Left cardiac atrium (tissue), 4 donors: ENCODE measurements around the gene GOLGA1. TPM values are rescaled to one million over a fixed set of nuclear protein-coding genes. Genes with fewer than 3 reads are reported as not detected.

Source experiments
- ATAC-seq, 2 donors: fragments of 200-7000 bp; cut with Tn5 transposase; one replicate each; pipeline ENCODE4 v1.9.1; 2020; ENCODE audit warnings: mild to moderate bottlenecking in 2 of 2, moderate library complexity in 2 of 2
- DNase-seq: peaks from one replicate; pipeline ENCODE4 v3.0.0-alpha.2; 2020
- intact Hi-C, 2 donors: fragments of 100-400 bp; cut with DNase I; formaldehyde crosslinking; loops; one replicate each; pipeline versions ENCODE4 v1.14.1 to v1.15.1; 2022 to 2023
- total RNA-seq, 2 donors: library from RNA; stranded (reverse); fragmentation: NEBNext Ultra II Directional; extraction: Animal tissue kit (Norgen Biotek cat#: 25700); gene quantifications; one replicate each; pipeline ENCODE4 v1.2.1, GENCODE V29; 2021
- donor health status: DM: no; HTN: yes; CAD: no.
- donor health status: DM: no; HTN: yes; CAD: no; lungs with severe emphysema.
- donor health status: DM: yes; HTN: yes; CAD: no.
- donor health status: Dilated cardiomyopathy.

GOLGA1 gene
- total RNA-seq, 2 donors from 2014 or later = 17.8 to 18.9 TPM

DNA sequence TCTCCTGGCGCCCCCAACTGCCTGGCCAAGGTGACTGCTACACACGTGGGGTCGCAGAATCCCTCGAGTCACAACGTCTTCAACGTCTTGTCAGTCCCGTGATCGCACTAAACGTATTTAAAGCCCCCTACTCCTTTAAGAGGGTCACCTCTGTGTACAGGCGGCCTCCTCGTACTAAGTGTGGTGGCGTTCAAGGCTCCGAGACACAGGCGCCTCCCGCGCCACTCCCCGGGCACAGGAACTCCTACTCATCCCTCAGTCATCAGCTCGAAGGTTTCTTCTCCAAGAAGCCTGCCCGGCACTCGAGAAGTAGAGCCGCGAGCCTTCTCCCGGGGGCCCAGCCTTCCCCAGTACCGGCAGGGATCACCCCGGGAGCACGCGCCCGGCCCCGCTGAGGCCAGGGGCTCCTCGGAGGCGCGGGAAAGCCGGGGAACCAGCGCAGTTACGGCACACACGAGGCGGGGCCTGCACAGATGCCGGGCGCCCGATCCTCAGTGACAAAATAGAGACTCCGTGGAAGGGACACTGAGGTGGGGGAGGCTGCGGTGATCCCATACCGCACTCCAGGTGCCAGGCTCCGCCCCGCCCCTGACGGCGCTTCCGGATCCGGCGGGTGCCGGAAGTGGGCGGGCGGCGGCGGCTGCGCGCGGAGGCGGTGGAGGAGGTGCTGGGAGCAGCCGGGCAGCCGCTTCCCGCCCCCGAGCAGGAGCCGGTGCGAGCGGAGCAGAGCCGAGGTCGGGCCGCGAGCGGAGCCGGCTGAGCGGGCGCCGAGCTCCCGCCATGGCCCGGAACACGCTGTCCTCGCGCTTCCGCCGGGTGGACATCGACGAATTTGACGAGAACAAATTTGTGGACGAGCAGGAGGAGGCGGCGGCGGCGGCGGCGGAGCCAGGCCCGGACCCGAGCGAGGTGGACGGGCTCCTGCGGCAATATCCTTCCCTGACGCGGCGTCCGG is 72.1 kb downstream of the GOLGA1 start:
- peak; percentile 94 to 95 for ATAC-seq
- intact Hi-C loops = no loop called here
- peak; percentile 92 for DNase-seq

DNA sequence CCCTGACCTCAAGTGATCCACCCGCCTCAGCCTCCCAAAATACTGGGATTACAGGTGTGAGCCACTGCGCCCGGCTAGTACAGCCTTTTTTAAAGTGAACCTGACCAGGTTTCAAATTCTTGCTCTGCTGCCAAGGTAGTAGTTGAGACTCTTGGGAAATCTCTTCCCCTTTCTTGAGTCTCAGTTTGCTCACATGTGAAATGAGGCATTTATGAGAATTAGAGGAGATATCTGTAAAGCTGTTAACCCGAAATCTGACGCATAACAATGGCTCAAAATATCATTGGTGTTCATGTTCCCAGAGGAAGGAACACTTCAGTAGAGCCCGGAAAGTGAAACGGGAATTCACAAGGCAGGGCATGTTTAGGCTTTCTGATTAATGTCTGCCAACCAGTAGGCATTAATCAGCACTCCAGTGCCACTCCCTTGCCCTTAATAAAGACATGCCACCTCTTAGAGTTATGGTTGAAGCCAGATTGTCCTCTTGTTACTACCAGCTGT is 77.5 kb downstream of the GOLGA1 start:
- no peak for ATAC-seq
- DNase-seq = no peak
- intact Hi-C loops = no loop called here

DNA sequence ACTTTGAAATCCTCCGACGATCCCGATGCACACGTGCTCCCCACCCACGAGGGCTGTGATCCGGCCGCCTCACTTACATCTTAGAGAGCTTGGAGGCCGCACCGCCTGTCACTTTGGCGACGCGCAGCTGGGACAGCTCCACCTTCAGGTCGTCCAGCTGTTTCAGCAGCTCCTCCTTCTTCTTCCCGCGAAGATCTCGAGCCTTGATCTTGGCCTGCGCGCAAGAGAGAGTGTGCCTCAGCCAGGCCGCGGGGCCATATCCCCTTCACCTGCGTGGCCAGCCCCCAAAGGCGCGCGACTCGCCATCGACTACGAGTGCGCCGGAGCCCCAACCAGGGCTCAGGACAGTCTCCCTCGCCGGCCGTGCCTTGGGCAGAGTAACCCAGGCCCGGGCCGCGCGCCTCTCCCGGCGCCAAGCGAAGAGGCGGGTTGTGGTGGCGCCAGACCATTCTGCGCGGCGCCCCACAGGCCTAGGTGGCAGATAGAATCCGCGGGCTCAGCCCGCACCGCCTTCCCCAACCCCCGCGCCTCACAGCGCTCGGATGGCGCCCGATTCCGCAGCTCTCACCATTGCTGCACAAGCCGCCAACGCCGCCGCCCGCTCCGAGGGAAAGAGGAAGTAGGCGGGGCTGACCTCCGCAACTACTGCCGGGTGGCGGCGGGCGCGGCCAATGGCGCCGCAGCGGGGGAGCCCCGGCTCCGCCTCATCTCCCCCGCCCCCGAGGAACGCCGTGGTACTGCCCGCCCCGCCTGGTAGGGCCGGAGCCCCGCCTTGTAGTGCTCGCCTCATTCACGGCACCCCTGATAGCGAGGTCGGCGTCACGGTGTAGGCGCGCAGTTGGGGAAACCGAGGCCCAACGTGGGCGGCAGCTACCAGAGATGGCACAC is 79.3 kb downstream of the GOLGA1 start, which contains the start of the genes ARPC5L and RPL35:
ARPC5L (plus strand) TSS at position 789 of the 888 bp plus-strand sequence. CDS start 7,161 bp downstream, outside the sequence.
RPL35 (minus strand) TSS at position 616 of the 888 bp plus-strand sequence; CDS start at position 571, 45 bp downstream.
- ATAC-seq = peak; percentile 97 to 98
- intact Hi-C loops = no loop called here
- peak; percentile 96 for DNase-seq

DNA sequence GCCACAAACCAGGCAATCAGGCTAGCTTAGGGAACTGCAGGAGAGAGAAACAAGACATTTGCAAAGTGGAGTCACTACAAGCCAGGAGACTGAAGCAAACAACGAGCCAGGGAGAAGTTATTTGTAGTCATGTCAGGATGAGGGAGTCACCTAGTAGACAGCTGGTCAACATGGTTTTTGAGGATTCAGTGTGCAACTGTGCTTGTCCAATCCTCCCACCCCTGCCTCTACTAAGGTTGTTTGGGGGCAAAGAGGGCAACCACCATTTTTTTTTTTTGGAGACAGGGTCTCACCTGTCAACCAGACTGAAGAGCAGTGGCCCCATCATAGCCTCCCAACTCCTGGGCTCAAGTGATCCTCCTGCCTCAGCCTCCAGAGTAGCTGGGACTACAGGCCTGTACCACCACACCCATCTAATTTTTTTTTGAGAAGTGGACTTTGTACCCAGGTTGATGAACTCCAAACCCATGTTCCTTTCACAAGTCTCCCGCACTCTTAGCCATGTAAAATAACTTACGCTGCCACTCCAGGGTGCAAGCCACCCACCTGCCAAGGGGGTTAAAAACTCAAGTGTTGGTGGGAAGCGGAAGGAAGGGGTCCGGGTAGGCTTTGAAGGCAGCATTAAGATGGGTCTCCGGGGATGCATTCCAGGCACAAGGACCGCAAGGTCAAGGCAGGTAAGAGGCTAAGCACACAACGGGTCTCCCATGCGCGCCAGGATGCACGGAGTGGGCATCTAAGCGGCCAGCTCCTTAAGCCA is 80.1 kb downstream of the GOLGA1 start:
- ATAC-seq (no peak), DNase-seq (no peak)
- intact Hi-C loops = no loop called here

DNA sequence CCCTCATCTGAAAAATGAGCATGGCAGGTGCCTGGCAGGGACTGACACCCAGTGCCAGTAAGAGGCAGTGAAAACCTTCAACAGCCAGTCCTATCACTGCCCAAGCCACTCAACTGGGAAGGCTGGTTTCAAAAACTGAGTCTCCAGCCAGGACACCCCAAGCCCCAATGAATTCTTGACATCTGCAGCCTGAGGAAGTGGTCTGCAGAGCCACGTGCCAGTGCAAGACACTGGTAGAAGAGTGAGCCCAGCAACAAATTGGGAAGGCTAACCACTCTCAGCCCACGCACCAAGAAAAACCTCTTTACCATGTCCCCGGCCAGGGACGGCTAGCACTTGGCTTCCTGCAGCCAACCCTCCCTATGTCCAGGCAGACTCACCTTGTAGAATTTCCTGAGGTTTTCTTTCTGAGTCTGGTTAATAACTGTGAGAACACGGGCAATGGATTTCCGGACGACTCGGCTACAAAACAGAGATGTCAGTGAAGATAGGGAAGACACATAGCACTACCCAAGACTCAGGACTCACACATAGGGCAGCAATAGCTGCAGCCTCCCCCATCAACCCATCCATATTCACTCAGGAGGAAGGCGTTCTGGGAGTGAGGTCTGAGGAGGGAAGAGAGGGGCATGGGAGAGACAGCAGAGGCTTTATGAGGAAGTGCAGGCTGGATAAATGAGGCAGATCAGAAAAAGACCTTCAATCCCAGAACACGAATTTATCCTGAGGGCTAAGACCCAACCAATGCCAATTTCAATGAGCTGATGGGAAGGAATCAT is 80.9 kb downstream of the GOLGA1 start:
- intact Hi-C loops = no loop called here
- DNase-seq = no peak
- no peak for ATAC-seq

DNA sequence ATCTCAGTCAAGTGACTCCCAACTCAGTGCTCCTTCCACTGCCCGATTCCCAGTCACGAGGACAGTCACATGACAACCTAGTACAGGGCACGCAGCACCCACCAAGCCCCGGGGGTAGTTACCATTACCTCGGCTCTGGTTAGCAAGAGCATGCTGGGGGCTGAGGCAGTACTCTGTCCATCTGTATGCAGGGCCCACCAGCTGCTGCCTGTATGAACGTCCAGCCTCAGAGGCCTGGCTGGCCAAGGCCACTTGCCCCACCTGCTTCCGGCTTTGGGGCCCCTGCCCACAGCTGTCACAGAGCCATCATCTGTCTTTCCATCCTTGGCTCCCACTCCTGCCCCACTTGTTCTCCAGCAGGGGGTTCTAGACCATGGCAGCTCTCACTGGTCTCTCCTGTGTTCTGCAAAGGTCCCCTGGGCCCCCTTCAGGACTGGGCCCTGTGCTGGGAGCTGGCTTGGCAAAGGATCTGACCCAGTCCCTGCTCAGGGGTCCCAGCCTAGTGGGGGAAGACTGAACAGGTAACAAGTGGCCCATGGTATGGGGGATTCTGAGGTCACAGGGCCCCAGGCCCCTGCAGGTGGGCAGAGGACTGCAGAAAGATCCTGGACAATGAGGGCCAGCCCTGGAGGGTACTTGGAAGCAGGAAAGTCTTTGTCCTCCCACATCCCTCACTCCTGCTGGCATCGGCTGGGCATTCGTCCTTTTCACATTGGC is 82.4 kb downstream of the GOLGA1 start:
- DNase-seq = no peak
- intact Hi-C loops = no loop called here

DNA sequence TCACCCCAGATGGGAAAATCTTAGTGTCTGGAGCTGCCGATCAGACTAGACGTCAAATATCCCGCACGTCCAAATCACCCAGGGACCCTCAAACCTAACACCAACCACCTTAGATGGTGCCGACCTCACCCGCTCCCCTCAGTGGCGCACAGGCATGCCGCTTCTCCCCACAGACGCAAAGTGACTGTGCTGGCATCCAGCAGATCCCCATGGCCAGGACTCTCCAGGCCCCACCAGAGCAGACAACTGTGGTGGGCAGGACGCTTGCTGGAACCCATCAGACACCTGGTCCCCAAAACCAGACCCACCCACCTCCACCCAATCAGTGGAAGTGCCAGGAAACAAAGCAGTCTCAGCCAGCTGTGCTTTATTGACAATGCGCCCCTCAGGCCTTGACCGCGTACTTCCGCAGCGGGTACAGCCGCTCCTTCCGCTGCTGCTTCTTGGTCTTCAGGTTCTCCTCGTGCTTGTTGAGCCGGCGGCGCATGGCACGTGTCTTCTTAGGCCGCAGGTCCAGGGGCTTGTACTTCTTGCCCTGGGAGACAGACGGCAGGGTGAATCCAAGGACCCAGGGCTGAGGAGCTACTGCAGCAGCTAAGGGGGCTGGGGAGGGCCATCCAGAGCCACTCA is 83.2 kb downstream of the GOLGA1 start:
- ATAC-seq = no peak
- intact Hi-C loops = no loop called here
- DNase-seq = no peak

More for the DNA sequence above, 82.4 kb downstream of the GOLGA1 start:
- ATAC-seq = no peak

DNA sequence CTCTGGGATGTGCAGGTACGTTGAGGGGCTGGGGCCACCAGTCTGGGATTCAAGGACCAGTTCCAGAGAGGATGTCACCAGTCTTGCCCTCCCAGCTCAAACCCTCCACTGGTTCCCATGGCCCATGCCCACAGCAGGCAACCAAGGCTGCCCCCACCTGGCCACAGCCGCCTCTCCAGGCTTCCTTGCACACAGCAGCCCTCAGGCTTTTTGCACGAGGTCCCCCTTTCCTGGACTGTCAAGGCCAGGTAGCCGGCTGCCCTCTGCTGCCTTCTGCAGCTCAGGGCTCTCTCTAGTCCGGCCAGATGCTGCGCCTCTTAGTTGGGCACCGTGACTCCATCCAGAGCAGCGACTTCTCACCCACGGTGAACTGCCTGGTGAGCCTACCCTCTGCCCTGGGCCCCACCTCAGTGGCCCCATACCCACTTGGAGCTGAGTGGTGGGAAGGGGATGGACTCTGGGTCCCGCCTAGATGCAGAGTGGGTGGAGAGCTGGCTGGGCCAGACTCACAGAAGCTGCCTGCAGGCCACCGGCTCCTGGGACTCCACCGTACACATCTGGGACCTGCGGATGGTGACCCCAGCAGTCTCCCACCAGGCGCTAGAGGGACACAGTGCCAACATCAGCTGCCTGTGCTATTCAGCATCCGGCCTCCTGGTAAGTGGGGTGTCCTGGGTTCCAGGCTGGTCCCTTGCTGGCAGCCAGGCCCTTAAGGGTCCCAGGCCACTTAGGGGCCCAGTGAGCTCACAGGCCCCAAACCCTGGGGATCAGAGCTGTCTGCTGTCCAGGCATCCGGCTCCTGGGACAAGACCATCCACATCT is 84.7 kb downstream of the GOLGA1 start:
- no peak for DNase-seq
- intact Hi-C loops = no loop called here
- no peak for ATAC-seq

DNA sequence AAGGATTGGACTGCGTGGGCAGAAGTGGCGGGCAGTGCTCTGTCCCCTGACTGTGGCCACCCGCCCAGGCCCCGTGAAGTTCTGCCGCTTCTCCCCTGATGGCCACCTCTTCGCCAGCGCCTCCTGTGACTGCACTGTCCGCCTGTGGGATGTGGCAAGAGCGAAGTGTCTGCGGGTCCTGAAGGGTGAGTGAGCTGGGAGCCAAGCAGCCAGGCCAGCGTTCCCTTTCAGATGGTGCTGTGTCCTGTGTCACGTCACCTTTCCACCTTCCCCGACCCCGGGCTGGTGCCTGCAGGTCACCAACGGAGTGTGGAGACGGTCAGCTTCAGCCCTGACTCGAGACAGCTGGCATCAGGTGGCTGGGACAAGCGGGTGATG is 85.3 kb downstream of the GOLGA1 start:
- intact Hi-C loops = no loop called here
- DNase-seq (no peak), ATAC-seq (no peak)

DNA sequence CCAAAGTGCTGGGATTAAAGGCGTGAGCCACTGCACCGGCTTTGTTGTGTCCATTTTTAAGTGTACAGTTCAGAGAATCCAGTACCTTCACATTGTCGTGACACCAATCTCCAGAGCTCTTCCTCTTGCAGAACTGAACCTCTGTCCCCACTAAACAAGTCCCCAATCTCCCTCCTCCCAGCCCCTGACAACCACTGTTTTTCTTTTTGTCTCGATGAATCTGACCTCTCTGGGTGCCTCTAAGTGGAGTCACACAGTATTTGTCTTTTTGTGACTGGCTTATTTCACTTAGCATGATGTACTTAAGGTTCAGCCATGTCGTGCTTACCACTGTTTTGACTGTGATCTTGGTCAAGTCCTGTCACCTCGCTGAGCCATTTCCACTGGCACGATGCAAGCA is 86.1 kb downstream of the GOLGA1 start:
- no peak for ATAC-seq
- intact Hi-C loops = no loop called here
- DNase-seq = no peak

DNA sequence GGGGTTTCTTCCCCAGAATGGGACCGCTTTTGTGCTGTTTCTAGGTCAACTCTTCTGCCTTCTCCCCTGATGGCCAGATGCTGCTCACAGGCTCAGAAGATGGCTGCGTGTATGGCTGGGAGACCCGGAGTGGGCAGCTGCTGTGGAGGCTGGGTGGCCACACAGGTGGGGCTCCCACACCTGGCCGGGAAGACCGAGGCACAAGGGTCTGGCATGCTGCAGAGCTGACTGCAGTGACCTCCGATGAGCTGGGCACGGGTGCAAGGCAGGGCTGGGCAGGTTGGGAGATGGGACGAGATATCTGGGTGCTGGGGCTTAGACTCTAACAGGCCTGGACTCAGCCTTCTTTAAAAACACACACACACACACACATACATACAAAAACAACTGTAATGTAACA is 86.7 kb downstream of the GOLGA1 start:
- intact Hi-C loops = no loop called here

DNA sequence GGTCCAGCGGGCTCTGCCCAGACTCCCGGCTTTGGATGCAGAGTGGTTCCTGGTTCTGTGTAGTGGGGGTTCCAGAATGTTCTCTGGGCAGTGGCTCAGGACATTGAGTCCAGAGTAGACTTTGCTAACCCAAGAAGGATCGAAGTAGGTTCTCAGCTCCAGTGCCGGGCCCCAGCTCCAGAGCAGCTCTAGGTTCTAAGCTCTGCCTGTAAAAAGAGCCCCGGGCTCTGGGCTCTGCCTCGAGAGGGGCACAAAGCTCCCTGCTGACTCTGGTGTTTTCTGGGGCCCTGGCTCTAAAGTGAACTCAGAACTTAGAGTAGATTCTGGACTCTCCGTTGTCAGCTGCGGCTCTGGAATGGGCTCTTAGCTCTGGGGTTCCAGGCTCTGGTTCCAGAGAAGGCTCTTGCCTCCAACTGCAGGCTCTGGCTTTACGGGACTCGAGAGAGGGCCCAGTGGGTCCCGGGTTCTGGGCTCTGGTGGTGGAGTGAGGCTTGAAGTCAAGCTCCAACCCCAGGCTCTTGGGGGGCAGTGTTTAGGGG is 87.2 kb downstream of the GOLGA1 start:
- no peak for DNase-seq
- intact Hi-C loops = loop anchor here (1.0 to 2.0 kb wide), 2 partner anchors 79 to 81 kb away; no protein-coding TSS in a partner anchor
- no peak for ATAC-seq

More for the DNA sequence above, 86.7 kb downstream of the GOLGA1 start:
- ATAC-seq (no peak), DNase-seq (no peak)

DNA sequence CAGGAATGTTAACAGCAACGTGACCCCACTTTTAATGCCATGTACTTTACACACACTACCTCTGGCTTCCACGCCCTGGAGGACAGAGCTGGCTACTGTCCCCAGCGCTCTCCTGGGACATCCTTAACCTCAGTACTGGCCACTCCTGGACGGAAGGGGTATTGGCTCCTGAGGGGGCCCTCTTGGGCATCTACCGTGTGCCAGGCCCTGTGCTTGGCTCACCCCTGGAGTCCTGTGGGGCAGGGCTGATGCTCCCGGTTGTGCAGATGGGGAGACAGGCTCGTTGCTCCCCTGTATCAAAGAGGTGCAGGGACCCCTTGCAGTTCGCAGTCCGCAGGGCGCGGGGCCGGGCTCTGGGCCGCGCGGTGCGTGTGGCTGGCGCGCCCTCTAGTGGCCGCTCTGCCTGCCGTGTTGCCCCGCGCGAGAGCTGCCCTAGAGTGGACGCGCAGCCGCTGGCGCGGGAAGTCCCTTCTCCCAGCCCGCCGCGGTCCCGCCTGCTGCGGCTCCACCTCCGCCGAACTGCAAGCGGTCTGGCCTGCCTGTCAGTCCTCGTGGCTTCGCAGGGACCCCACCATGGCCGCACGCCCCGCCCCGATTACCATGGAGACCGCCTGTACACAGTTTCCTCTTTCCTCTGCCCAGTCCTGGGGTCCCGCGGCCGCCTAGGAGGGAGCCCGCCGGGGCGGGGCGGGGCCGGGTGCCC is 87.9 kb downstream of the GOLGA1 start, which contains the start of gene WDR38:
WDR38 (plus strand) TSS at position 632 of the 703 bp plus-strand sequence. CDS start 72 bp downstream, outside the sequence.
- ATAC-seq (peak; percentile 89 to 92), DNase-seq (peak; percentile 84)
- intact Hi-C loops = loop anchor here (1.0 to 2.0 kb wide), 2 partner anchors 79 to 80 kb away; no protein-coding TSS in a partner anchor

DNA sequence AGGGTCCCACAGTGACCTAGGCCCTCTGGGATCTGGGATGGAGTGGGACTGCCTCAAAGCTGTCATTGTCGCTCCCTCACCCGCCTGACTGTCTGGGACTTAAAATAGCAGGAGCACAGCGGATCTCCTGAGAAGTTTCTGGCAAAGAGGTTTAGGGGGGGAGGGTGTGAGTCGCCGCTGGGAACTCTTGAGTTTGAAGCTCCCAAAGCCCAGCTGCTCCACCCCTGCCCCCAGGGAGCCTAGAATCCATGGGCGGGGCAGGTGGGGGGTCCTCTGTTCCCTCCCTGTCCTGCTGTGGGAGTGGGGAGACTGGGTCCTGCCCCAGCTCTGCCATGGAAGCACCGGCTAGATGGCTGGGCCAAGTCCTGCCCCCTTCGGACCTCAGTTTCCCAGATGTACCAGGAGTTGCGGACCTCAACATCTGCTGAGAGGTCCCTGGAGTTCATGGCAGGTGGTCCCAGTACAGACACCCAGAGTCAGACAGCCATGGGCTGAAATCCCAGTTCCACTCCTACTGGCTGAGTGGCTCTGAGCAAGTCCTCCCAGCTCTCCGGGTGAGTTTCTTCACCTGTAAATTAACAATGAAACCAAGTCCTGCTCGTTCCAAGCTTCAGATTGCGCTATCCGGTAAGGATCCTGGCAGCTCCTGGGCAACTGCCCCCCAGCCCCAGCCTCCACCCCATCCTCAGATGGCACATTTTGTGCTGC is 88.6 kb downstream of the GOLGA1 start:
- peak; percentile 35 to 41 for ATAC-seq
- intact Hi-C loops = loop anchor here in 1 of 2 donors (2.0 kb wide), 1 partner anchor 79 kb away; no protein-coding TSS in a partner anchor
- no peak for DNase-seq
